Measurements from ENCODE around the gene RXFP1. TPM values are rescaled to one million over a fixed set of nuclear protein-coding genes. Genes with fewer than 3 reads are reported as not detected.
A peak's percentile ranks its signal among the peaks of the same experiment; 100 is the strongest.

RXFP1 gene
- total and polyA plus RNA-seq, 2 experiments from 2014 or later: 1.2 to 3.1 TPM

GRCh38 chr4:158519226-158519625 is 2.5 kb upstream of the RXFP1 start:
- in situ Hi-C loops (cut with MboI): no loop called here
- no peaks in the 10 kb centered on the region for H3K79me2 ChIP-seq (ENCODE audit: insufficient read depth)
- H3K4me3 ChIP-seq: no peak overlapping the region
- TF ChIP-seq EZH2phosphoT487 (IDR thresholded peaks at IDR 0.05; ENCODE audit: insufficient read depth, low read depth) (no peak), EZH2 (IDR thresholded peaks at IDR 0.05; ENCODE audit: insufficient read depth, poor library complexity, severe bottlenecking) (no peak)
- no peak overlapping the region for H3K27ac ChIP-seq
- no peaks in the 10 kb centered on the region for H3K36me3 ChIP-seq (ENCODE audit: low read depth)
- H3F3A ChIP-seq (ENCODE audit: insufficient read depth): no peaks in the 10 kb centered on the region
- H3K27me3 ChIP-seq (replicated peaks; ENCODE audit: insufficient read depth): no peaks in the 10 kb centered on the region
- no peak for DNase-seq
- no peaks in the 10 kb centered on the region for H3K9me3 ChIP-seq (ENCODE audit: low read depth)
- no peaks in the 10 kb centered on the region for H4K20me1 ChIP-seq (ENCODE audit: insufficient read depth)
- H2AFZ ChIP-seq: no peak overlapping the region
- WGBS, 2 experiments (ENCODE audit: low coverage in 1 of 2, low lambda C conversion rate in 2 of 2, missing lambda C conversion rate in 2 of 2): 87 to 93% methylated on average over 7 of the region's 7 CpGs
- peaks cover 20% of the 10 kb centered on the region; the same call in 1 of the 2 replicates for H3K4me1 ChIP-seq (ENCODE audit: insufficient read depth)
- no peak overlapping the region for H3K9ac ChIP-seq
- no peak overlapping the region for H3K4me2 ChIP-seq (ENCODE audit: unreplicated experiment)
- H3K9me2 ChIP-seq (ENCODE audit: insufficient read depth): no peaks in the 10 kb centered on the region

GRCh38 chr4:158523990-158524535 is 2.4 kb downstream of the RXFP1 start:
- no peak overlapping the region for H3K9ac ChIP-seq
- H3K4me3 ChIP-seq: no peak overlapping the region
- H3K4me1 ChIP-seq (ENCODE audit: insufficient read depth): peaks cover 20% of the 10 kb centered on the region; the same call in 1 of the 2 replicates
- WGBS, 2 experiments (ENCODE audit: low coverage in 1 of 2, low lambda C conversion rate in 2 of 2, missing lambda C conversion rate in 2 of 2): 80% methylated on average over 7 of the region's 7 CpGs
- H4K20me1 ChIP-seq (ENCODE audit: insufficient read depth): no peaks in the 10 kb centered on the region
- H3K27me3 ChIP-seq (replicated peaks; ENCODE audit: insufficient read depth): no peaks in the 10 kb centered on the region
- TF ChIP-seq EZH2phosphoT487 (IDR thresholded peaks at IDR 0.05; ENCODE audit: insufficient read depth, low read depth) (no peak), EZH2 (IDR thresholded peaks at IDR 0.05; ENCODE audit: insufficient read depth, poor library complexity, severe bottlenecking) (no peak)
- no peaks in the 10 kb centered on the region for H3K79me2 ChIP-seq (ENCODE audit: insufficient read depth)
- in situ Hi-C loops (cut with MboI): no loop called here
- no peak for DNase-seq
- no peaks in the 10 kb centered on the region for H3K36me3 ChIP-seq (ENCODE audit: low read depth)
- H3K9me3 ChIP-seq (ENCODE audit: low read depth): no peaks in the 10 kb centered on the region
- H3K9me2 ChIP-seq (ENCODE audit: insufficient read depth): no peaks in the 10 kb centered on the region
- no peaks in the 10 kb centered on the region for H3F3A ChIP-seq (ENCODE audit: insufficient read depth)
- H2AFZ ChIP-seq: peak overlapping the region; percentile 98; the same call in 1 of the 2 replicates
- H3K27ac ChIP-seq: no peak overlapping the region
- H3K4me2 ChIP-seq (ENCODE audit: unreplicated experiment): no peak overlapping the region

GRCh38 chr4:158527516-158527915 is 5.8 kb downstream of the RXFP1 start:
- in situ Hi-C loops (cut with MboI): no loop called here
- 67 to 100% methylated on average over 1 of the region's 1 CpG for WGBS, 2 experiments (ENCODE audit: low coverage in 1 of 2, low lambda C conversion rate in 2 of 2, missing lambda C conversion rate in 2 of 2)

GRCh38 chr4:158529505-158529904 is 7.8 kb downstream of the RXFP1 start:
- H3K9me3 ChIP-seq (ENCODE audit: low read depth): no peaks in the 10 kb centered on the region
- H3K9me2 ChIP-seq (ENCODE audit: insufficient read depth): no peaks in the 10 kb centered on the region
- H4K20me1 ChIP-seq (ENCODE audit: insufficient read depth): no peaks in the 10 kb centered on the region
- H3K27ac ChIP-seq: no peak overlapping the region
- DNase-seq: no peak
- no peaks in the 10 kb centered on the region for H3K79me2 ChIP-seq (ENCODE audit: insufficient read depth)
- WGBS, 2 experiments (ENCODE audit: low coverage in 1 of 2, low lambda C conversion rate in 2 of 2, missing lambda C conversion rate in 2 of 2): 93 to 96% methylated on average over 1 of the region's 1 CpG
- no peaks in the 10 kb centered on the region for H3K4me1 ChIP-seq (ENCODE audit: insufficient read depth)
- H2AFZ ChIP-seq: no peak overlapping the region
- H3K4me2 ChIP-seq (ENCODE audit: unreplicated experiment): no peak overlapping the region
- H3K9ac ChIP-seq: no peak overlapping the region
- no peaks in the 10 kb centered on the region for H3K36me3 ChIP-seq (ENCODE audit: low read depth)
- H3F3A ChIP-seq (ENCODE audit: insufficient read depth): no peaks in the 10 kb centered on the region
- no peaks in the 10 kb centered on the region for H3K27me3 ChIP-seq (replicated peaks; ENCODE audit: insufficient read depth)
- H3K4me3 ChIP-seq: no peak overlapping the region
- TF ChIP-seq EZH2phosphoT487 (IDR thresholded peaks at IDR 0.05; ENCODE audit: insufficient read depth, low read depth) (no peak), EZH2 (IDR thresholded peaks at IDR 0.05; ENCODE audit: insufficient read depth, poor library complexity, severe bottlenecking) (no peak)
- in situ Hi-C loops (cut with MboI): no loop called here

More at GRCh38 chr4:158527516-158527915, 5.8 kb downstream of the RXFP1 start:
- Histone ChIP-seq H3F3A (ENCODE audit: insufficient read depth) (no peaks in the 10 kb centered on the region), H3K4me1 (ENCODE audit: insufficient read depth) (0 out of 2 replicates have a peak, but pooled peaks cover 7% of the 10 kb centered on the region), H3K4me3 (no peak overlapping the region), H4K20me1 (ENCODE audit: insufficient read depth) (no peaks in the 10 kb centered on the region), H3K36me3 (ENCODE audit: low read depth) (no peaks in the 10 kb centered on the region), H3K9me3 (ENCODE audit: low read depth) (no peaks in the 10 kb centered on the region), H3K27ac (no peak overlapping the region), H3K4me2 (ENCODE audit: unreplicated experiment) (no peak overlapping the region), H3K27me3 (replicated peaks; ENCODE audit: insufficient read depth) (no peaks in the 10 kb centered on the region), H3K9ac (no peak overlapping the region), H2AFZ (no peak overlapping the region), H3K79me2 (ENCODE audit: insufficient read depth) (no peaks in the 10 kb centered on the region), H3K9me2 (ENCODE audit: insufficient read depth) (no peaks in the 10 kb centered on the region)
- no peak for DNase-seq
- TF ChIP-seq EZH2 (IDR thresholded peaks at IDR 0.05; ENCODE audit: insufficient read depth, poor library complexity, severe bottlenecking): no peak
- no peak for TF ChIP-seq EZH2phosphoT487 (IDR thresholded peaks at IDR 0.05; ENCODE audit: insufficient read depth, low read depth)
